Gastrocnemius medialis (tissue), 4 donors: Measurements from ENCODE around the gene VTI1A. TPM values are rescaled to one million over a fixed set of nuclear protein-coding genes. Genes with fewer than 3 reads are reported as not detected.
"Not testable (repeated sequence)": the region's sequence is repeated elsewhere in the genome, so short reads cannot be mapped to it uniquely, and the experiment has no call there.

Experiments
- ATAC-seq, 2 donors: fragments of 150-250 bp; one replicate each; pipeline ENCODE4 v1.9.1; 2016
- DNase-seq, 2 donors: peaks; one replicate each; pipeline ENCODE4 v3.0.0-alpha.2; 2019
- H3K27ac ChIP-seq, 4 donors: fragments of 200-600 bp; sonication (generic); 1 replicate in 1 of 4; 2 replicates in 3 of 4; pipeline ENCODE4 v1.5.1; 2016 to 2018; ENCODE audit warnings: mild to moderate bottlenecking in 2 of 4, moderate library complexity in 1 of 4
- H3K27me3 ChIP-seq, 3 donors: fragments of 200-600 bp; sonication (generic) in 2 of 3; 1 replicate in 1 of 3; 2 replicates in 2 of 3; pipeline versions ENCODE4 v1.5.1 to v1.6.0; 2016 to 2019; ENCODE audit warnings: mild to moderate bottlenecking in 1 of 3, moderate library complexity in 1 of 3
- H3K36me3 ChIP-seq, 2 donors: fragments of 200-600 bp; sonication (generic) in 1 of 2; one replicate each; pipeline ENCODE4 v1.5.1; 2017 to 2018
- H3K4me1 ChIP-seq, 2 donors: fragments of 200-600 bp; sonication (generic) in 1 of 2; one replicate each; pipeline ENCODE4 v1.5.1; 2016 to 2017; ENCODE audit warnings: mild to moderate bottlenecking in 2 of 2
- H3K4me3 ChIP-seq, 4 donors: fragments of 200-600 bp; sonication (generic) in 3 of 4; 1 replicate in 1 of 4; 2 replicates in 3 of 4; pipeline ENCODE4 v1.5.1; 2016 to 2019; ENCODE audit warnings: mild to moderate bottlenecking in 2 of 4
- H3K9me3 ChIP-seq, 3 donors: fragments of 200-600 bp; sonication (generic) in 2 of 3; 1 replicate in 1 of 3; 2 replicates in 2 of 3; pipeline ENCODE4 v1.5.1; 2016 to 2019
- CTCF ChIP-seq, 5 experiments: fragments of 450-650 bp in 3 of 5; fragments of 200-600 bp in 2 of 5; sonication (generic) in 2 of 5; IDR thresholded peaks in 4 of 5; conservative IDR thresholded peaks in 1 of 5; 1 replicate in 4 of 5; 2 replicates in 1 of 5; pipeline ENCODE4 v1.5.1; 2016 to 2019; ENCODE audit warnings: antibody characterized with exemption in 5 of 5, mild to moderate bottlenecking in 3 of 5, moderate library complexity in 3 of 5
- POLR2A ChIP-seq, 2 donors: fragments of 450-650 bp; IDR thresholded peaks; one replicate each; pipeline ENCODE4 v1.6.1; 2017; ENCODE audit warnings: antibody characterized with exemption in 2 of 2, mild to moderate bottlenecking in 2 of 2, moderate library complexity in 2 of 2
- in situ Hi-C, 4 donors: fragments of 200-750 bp; cut with MboI; loops; one replicate each; pipeline versions ENCODE4 v1.15.0 to v1.8.0; 2017; ENCODE audit warnings: low sequenced_read_pairs in 4 of 4
- intact Hi-C: fragments of 100-400 bp; cut with DNase I; formaldehyde crosslinking; loops from one replicate; pipeline ENCODE4 v1.15.1; 2023; ENCODE audit warnings: low total_unique reads
- microRNA-seq, 2 donors: library from miRNA; unstranded; fragments of <30 nt; microRNA quantifications; one replicate each; pipeline ENCODE4, GENCODE V29; 2016; ENCODE audit warnings: borderline replicate concordance in 2 of 2
- total RNA-seq, 4 donors: library from RNA; depleted of rRNA; stranded (reverse); fragments of >200 nt; gene quantifications; one replicate each; pipeline versions ENCODE4 v1.1.0 to v1.2.3, GENCODE V29; 2016

Gene VTI1A
- total RNA-seq, 4 donors from 2014 or later, result 26.5 to 51.2 (median 30.6) TPM

- in situ Hi-C loops, result no loop called here
- no peak overlapping the region for H3K4me3 ChIP-seq
- DNase-seq (no peak), ATAC-seq (no peak)
- H3K4me1 ChIP-seq, result no peaks in the 10 kb centered on the region
- H3K36me3 ChIP-seq, result no peaks in the 10 kb centered on the region
- H3K27me3 ChIP-seq, result no peaks in the 10 kb centered on the region
- TF ChIP-seq POLR2A (IDR thresholded peaks at IDR 0.05) (no peak), CTCF (IDR thresholded peaks at IDR 0.05 in 4 of 5, conservative IDR thresholded peaks at IDR 0.05 in 1 of 5) (no peak)
- no peak overlapping the region for H3K27ac ChIP-seq
- peaks cover 0 to 1% (median 0%) of the 10 kb centered on the region in 3 donors for H3K9me3 ChIP-seq
- intact Hi-C loops, result no loop called here
Measured at GRCh38 chr10:112858986-112859651, 412.1 kb downstream of the VTI1A start.

- TF ChIP-seq CTCF (IDR thresholded peaks at IDR 0.05 in 4 of 5, conservative IDR thresholded peaks at IDR 0.05 in 1 of 5) (no peak), POLR2A (IDR thresholded peaks at IDR 0.05) (no peak)
- intact Hi-C loops, result no loop called here
- Histone ChIP-seq H3K4me1 (no peaks in the 10 kb centered on the region), H3K27me3 (no peaks in the 10 kb centered on the region), H3K9me3 (peaks cover 0 to 3% (median 0%) of the 10 kb centered on the region in 3 donors), H3K4me3 (no peak overlapping the region), H3K36me3 (no peaks in the 10 kb centered on the region), H3K27ac (no peak overlapping the region)
- in situ Hi-C loops, result no loop called here
- DNase-seq, result no peak
- no peak for ATAC-seq
Measured at GRCh38 chr10:112859793-112860192, 412.8 kb downstream of the VTI1A start.

- H3K4me3 ChIP-seq, H3K36me3 ChIP-seq, intact Hi-C loops, in situ Hi-C loops, H3K9me3 ChIP-seq, H3K4me1 ChIP-seq, H3K27me3 ChIP-seq, ATAC-seq, DNase-seq, H3K27ac ChIP-seq: not testable (repeated sequence)
Measured at GRCh38 chr10:112863461-112863860, 416.4 kb downstream of the VTI1A start.

Small RNA genes lying within 50 kb of the gene (microRNA-seq; reads per million reads assigned to microRNA genes)
- gene MIR4295, result 0 reads per million in 2 donors

Other genes with a start within 250 kb of the VTI1A start
- gene TECTB, start 163.8 kb upstream of the VTI1A start, total RNA-seq, result not detected
- gene ACSL5, start 73.1 kb upstream of the VTI1A start, total RNA-seq, result 1 to 10 TPM; 2.2 to 4.1 (median 3.1) TPM
- gene ZDHHC6, start 301 bp upstream of the VTI1A start, total RNA-seq, result 10 to 100 TPM in 2 of 4 donors, 1 to 10 TPM in 2; 7.4 to 11.7 (median 9.7) TPM